Measurements from ENCODE around the gene UNC45A. TPM values are rescaled to one million over a fixed set of nuclear protein-coding genes. Genes with fewer than 3 reads are reported as not detected.

Gene UNC45A
- total RNA-seq, 1 experiment from 2014 or later: 84.4 TPM

DNA sequence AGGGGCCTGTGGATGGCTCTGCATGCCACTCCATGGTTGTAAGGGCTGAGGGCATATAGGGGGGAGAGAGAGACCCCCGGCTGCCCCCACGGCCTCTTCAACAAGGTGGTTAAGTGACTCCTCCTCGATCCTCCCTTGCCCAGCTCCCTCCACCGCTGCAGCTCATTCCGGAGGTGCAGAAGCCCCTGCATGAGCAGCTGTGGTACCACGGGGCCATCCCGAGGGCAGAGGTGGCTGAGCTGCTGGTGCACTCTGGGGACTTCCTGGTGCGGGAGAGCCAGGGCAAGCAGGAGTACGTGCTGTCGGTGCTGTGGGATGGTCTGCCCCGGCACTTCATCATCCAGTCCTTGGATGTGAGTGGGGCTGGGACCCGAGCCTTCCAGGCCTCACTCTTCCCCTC, 44.2 kb upstream of the UNC45A start:
- DNase-seq (ENCODE audit: low read depth, low spot score) (no peak), ATAC-seq (no peak)
- POLR2A ChIA-PET: no interaction called here
- Histone ChIP-seq H3K4me1 (ENCODE audit: control insufficient read depth, insufficient read depth, low read length) (no peaks in the 10 kb centered on the region), H3K27me3 (ENCODE audit: control insufficient read depth, insufficient read depth, low read length) (no peaks in the 10 kb centered on the region), H3K36me3 (ENCODE audit: control insufficient read depth, insufficient read depth, low read length) (no peaks in the 10 kb centered on the region; the same call in 1 of the 2 replicates), H3K4me3 (ENCODE audit: low read depth in 2 of 2, low read length in 2 of 2) (no peak overlapping the region), H3K9me3 (ENCODE audit: control insufficient read depth, insufficient read depth, low read depth, low read length) (no peaks in the 10 kb centered on the region), H3K27ac (ENCODE audit: low read length) (no peak overlapping the region)
- no peak for TF ChIP-seq POLR2AphosphoS5 (IDR thresholded peaks at IDR 0.05; ENCODE audit: low read depth, low read length)
- TF ChIP-seq, protein P1, sequence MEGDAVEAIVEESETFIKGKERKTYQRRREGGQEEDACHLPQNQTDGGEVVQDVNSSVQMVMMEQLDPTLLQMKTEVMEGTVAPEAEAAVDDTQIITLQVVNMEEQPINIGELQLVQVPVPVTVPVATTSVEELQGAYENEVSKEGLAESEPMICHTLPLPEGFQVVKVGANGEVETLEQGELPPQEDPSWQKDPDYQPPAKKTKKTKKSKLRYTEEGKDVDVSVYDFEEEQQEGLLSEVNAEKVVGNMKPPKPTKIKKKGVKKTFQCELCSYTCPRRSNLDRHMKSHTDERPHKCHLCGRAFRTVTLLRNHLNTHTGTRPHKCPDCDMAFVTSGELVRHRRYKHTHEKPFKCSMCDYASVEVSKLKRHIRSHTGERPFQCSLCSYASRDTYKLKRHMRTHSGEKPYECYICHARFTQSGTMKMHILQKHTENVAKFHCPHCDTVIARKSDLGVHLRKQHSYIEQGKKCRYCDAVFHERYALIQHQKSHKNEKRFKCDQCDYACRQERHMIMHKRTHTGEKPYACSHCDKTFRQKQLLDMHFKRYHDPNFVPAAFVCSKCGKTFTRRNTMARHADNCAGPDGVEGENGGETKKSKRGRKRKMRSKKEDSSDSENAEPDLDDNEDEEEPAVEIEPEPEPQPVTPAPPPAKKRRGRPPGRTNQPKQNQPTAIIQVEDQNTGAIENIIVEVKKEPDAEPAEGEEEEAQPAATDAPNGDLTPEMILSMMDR (IDR thresholded peaks at IDR 0.05): no peak
- CTCF ChIA-PET: no interaction called here
- in situ Hi-C loops (cut with HindIII; ENCODE audit: low pct_unique_long_range_greater_than_20kb, low sequenced_read_pairs) (no loop called here), intact Hi-C loops (cut with micrococcal nuclease; ENCODE audit: unreplicated experiment) (no loop called here)
- BruUV-seq (replicated peaks): no TSS peak

DNA sequence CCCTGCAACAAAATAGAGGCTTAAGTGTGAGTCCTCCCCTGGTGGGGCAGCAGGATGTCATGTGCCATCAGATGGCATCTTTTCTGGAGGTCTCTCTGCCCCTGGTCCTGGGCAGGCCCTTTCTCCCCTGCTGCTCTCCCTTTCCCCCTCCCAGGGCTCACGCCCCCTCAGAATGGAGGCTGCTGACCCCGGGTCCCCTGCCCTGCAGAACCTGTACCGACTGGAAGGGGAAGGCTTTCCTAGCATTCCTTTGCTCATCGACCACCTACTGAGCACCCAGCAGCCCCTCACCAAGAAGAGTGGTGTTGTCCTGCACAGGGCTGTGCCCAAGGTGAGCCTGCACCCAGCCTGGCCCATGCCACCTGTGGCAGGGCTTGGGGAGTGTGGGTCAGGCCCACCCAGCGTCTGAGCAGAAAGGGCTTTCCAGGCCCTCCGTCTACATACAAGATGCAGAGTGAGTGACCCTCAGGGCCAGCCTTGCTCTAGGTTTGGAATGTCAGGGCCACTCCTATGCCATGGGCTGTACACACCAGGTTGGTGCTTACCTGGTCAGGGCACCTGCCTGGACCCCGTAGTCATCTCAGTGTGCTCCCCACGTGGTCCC, 43.6 kb upstream of the UNC45A start:
- no peak for ATAC-seq
- H3K36me3 ChIP-seq (ENCODE audit: control insufficient read depth, insufficient read depth, low read length): no peaks in the 10 kb centered on the region; the same call in 1 of the 2 replicates
- H3K27ac ChIP-seq (ENCODE audit: low read length): no peak overlapping the region
- intact Hi-C loops (cut with micrococcal nuclease; ENCODE audit: unreplicated experiment) (no loop called here), in situ Hi-C loops (cut with HindIII; ENCODE audit: low pct_unique_long_range_greater_than_20kb, low sequenced_read_pairs) (no loop called here)
- BruUV-seq (replicated peaks): no TSS peak
- ChIA-PET POLR2A (no interaction called here), CTCF (no interaction called here)
- TF ChIP-seq TCF7L2 (IDR thresholded peaks at IDR 0.05; ENCODE audit: low read depth, low read length) (no peak), SIN3A (IDR thresholded peaks at IDR 0.05; ENCODE audit: borderline replicate concordance, insufficient read depth, low read depth, low read length) (no peak), POLR2AphosphoS5 (IDR thresholded peaks at IDR 0.05; ENCODE audit: low read depth, low read length) (no peak)
- TF ChIP-seq, protein P2, sequence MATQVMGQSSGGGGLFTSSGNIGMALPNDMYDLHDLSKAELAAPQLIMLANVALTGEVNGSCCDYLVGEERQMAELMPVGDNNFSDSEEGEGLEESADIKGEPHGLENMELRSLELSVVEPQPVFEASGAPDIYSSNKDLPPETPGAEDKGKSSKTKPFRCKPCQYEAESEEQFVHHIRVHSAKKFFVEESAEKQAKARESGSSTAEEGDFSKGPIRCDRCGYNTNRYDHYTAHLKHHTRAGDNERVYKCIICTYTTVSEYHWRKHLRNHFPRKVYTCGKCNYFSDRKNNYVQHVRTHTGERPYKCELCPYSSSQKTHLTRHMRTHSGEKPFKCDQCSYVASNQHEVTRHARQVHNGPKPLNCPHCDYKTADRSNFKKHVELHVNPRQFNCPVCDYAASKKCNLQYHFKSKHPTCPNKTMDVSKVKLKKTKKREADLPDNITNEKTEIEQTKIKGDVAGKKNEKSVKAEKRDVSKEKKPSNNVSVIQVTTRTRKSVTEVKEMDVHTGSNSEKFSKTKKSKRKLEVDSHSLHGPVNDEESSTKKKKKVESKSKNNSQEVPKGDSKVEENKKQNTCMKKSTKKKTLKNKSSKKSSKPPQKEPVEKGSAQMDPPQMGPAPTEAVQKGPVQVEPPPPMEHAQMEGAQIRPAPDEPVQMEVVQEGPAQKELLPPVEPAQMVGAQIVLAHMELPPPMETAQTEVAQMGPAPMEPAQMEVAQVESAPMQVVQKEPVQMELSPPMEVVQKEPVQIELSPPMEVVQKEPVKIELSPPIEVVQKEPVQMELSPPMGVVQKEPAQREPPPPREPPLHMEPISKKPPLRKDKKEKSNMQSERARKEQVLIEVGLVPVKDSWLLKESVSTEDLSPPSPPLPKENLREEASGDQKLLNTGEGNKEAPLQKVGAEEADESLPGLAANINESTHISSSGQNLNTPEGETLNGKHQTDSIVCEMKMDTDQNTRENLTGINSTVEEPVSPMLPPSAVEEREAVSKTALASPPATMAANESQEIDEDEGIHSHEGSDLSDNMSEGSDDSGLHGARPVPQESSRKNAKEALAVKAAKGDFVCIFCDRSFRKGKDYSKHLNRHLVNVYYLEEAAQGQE (IDR thresholded peaks at IDR 0.05; ENCODE audit: insufficient read depth in 1 of 2, low read depth in 2 of 2, low read length in 1 of 2): no peak
- TF ChIP-seq, protein P1 (IDR thresholded peaks at IDR 0.05): no peak
- H3K4me3 ChIP-seq (ENCODE audit: low read depth in 2 of 2, low read length in 2 of 2): no peak overlapping the region
- DNase-seq (ENCODE audit: low read depth, low spot score): no peak
- H3K4me1 ChIP-seq (ENCODE audit: control insufficient read depth, insufficient read depth, low read length): no peaks in the 10 kb centered on the region
- H3K27me3 ChIP-seq (ENCODE audit: control insufficient read depth, insufficient read depth, low read length): no peaks in the 10 kb centered on the region
- H3K9me3 ChIP-seq (ENCODE audit: control insufficient read depth, insufficient read depth, low read depth, low read length): no peaks in the 10 kb centered on the region

Data from Panc1 (cell line).